NOMO-1 treated with dmso at 0.1 percent for 144 hours (cell line): ENCODE results near the gene CD300E.

Source experiments
- DNase-seq: peaks from one replicate; lab custom pipeline; 2025; ENCODE audit not compliant: unreplicated experiment; lab: John Stamatoyannopoulos, UW

The CD300E gene, protein sequence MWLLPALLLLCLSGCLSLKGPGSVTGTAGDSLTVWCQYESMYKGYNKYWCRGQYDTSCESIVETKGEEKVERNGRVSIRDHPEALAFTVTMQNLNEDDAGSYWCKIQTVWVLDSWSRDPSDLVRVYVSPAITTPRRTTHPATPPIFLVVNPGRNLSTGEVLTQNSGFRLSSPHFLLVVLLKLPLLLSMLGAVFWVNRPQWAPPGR

DNA sequence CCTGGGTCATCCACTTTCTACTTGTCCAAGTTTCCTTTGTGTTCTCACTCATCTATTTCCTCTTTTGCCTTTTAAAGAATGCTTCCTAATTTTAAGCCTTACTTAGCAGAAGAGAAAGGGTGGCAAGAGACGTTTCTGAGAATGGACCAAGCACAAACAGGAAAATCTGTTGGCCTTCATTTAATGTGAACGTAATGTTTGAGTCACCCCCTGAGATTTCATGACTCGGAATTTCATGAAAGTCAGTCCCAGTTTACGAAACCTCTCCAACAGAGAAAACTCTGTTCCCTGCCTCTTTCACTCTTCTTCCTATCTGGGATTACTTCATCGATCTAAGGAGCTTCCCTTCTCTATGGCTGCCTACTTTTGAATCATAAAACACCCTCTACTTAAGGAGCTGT is at the start of gene CD300E:
CD300E (minus strand) TSS at position 46 of the 401 bp plus-strand sequence. CDS start 117 bp downstream, outside the sequence.
- peak; percentile 33 for DNase-seq

DNA sequence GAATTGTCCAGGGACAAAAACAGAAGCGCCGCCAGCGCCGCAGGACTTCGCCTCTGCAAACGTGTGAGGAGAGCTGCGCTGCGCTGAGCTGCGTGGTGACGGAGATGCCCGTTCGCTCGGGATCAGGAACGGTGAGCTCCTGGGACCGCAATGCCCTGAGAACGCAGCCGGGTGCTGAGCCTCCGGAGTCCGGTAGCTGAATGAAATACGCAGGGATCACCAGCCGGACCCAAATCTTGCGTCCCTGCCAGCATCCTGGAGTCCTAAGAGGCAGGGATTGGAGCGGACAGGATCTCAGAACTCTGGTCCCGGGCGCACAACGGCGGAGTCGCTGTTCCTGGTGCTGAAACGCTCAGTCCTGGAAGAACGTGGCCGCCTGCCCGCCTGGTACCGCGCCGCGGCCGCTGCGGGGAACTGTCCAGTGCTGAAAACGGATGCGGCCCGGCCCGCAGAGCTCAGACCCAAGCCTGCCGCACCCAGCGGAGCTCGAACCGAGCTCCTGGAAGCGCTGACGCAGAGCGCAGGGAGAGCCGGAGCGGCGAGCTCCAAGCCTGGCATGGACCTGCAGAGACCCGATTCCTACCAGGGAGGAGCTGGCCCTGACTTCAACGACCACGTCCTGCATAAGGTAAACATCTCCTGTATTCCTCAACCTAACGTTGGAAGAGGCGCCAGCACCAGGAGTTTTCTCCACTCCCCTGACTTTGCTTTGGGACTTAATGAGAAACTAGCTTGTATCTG is 47.7 kb upstream of the CD300E start:
- peak; percentile 75 for DNase-seq

DNA sequence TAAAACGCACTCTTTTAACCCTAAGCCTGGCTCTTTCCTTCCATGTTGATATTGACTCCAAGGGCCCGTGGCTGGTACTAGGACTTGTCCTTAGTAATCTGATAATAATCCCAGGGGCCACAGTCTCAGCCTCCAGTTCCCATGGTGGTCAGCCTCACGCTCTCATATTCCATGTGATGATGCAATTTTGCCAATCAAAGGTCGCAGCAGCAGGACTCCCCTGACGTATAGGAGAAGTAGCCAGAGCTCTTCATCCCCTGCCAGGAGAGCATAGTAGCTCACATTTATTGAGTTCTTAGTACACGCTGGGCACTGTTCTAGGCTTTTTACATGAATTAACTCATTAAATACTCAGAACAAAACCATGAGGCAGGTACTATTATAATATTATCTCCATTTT is 46.8 kb upstream of the CD300E start:
- DNase-seq, result no peak

DNA sequence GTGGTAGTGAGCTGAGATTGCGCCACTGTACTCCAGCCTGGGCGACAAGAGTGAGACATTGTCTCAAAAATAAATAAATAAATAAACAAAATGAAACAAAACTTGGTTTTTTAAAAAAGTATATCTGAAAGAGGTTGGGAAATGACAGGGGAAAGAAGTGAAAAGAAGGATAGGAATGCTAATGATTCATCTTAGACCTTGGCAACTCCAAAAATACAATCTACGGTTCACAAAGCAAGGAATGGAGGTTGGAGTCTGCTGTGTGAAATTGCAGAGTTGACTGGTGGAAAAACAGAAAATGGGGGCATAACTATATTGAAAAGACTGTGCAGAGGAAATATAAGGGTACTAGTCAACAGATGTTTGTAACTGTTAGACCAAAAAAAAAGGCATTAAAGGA is 40.0 kb upstream of the CD300E start:
- DNase-seq, result no peak

DNA sequence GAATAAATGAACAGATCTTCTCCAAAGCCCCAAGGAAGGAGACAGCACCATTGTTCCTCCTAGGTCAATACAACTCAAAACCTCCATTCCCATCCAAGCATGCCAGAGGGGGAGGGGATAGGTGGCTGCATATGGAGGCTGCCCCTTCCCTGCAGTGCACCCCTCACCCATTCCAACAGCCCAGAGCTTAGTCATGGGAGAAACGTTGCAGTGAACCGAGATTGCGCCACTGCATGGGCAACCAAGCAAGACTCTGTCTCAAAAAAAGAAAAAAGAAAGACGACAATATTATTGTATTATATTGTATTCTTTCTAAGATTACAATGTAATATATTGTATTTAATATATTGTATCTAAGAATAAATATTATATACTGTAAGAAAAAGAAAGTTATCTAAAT is 36.4 kb upstream of the CD300E start:
- DNase-seq, result no peak

DNA sequence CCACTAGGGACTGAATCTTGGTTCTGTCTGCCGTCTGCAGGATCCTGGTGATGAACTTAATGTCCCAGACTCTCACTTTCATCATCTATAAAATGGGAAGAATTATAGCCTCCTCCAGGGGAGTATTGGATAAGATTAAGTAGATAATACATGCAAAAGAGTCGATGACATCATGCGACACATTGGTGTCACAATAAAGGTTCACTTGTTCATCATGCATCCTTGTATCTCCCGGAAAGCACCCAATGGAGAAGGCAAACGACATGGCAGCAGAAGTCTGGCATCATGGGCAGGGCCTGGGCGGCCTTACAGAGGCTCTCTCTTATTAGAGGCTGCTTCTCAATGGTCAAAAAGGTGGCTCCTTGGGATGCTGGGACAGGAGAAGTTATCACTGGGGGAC is 35.1 kb upstream of the CD300E start:
- DNase-seq, result no peak

DNA sequence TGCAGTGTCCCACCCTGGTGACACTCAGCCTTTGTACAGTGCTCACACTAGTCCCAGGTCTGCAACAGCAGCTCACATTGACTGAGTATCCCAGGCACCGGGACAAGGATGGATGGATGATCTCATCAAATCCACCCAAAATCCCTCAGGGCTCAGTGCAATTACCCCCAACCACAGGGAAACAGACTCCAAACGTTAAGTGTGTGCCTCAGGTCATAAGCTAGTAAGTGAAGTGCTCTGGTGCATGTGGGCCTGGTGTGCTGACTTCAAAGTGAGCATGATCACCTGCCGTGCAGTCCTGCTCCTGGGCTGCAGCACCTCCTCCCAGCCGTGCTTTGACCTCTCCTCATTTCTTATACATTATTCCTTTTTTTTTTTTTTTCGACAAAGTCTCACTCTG is 31.2 kb upstream of the CD300E start:
- no peak for DNase-seq

DNA sequence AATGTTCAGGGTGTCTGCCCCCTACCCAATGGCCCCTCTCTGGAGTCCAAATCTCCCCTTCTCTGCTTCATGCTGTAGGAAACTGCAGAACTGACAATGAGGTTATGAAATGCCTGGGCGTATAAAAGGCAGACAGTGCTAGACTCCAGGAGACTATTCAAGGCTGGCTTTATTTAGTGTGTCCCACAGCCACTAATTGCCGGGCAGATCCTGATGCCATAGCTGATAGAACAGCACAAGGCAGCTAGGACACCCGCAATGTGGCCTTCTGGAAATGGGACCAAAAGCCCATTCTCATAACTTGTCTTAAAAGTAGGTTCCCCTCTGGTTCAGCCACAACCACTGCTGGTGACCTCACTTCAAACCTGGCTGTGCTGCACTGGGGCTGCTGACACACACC is 28.5 kb upstream of the CD300E start:
- DNase-seq, result no peak

DNA sequence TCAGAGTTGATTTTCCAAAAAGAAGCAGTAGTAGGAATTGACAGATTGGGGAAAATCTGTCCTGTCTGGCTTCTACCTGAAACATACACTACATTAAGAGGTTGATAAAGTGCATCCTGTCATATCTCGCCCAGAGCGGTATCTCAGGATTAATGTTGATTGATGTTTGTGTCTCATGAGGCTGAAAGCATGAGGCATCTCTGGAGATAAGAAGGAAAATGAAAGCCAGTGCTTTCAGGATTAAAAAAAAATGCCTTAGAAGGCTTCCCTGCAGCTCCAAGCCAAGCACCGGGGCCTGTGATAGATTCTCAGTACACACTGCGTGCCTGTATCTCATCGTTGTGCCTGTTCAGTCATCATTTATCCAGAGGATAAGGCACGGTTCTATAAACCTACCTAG is 26.4 kb upstream of the CD300E start:
- DNase-seq, result no peak

DNA sequence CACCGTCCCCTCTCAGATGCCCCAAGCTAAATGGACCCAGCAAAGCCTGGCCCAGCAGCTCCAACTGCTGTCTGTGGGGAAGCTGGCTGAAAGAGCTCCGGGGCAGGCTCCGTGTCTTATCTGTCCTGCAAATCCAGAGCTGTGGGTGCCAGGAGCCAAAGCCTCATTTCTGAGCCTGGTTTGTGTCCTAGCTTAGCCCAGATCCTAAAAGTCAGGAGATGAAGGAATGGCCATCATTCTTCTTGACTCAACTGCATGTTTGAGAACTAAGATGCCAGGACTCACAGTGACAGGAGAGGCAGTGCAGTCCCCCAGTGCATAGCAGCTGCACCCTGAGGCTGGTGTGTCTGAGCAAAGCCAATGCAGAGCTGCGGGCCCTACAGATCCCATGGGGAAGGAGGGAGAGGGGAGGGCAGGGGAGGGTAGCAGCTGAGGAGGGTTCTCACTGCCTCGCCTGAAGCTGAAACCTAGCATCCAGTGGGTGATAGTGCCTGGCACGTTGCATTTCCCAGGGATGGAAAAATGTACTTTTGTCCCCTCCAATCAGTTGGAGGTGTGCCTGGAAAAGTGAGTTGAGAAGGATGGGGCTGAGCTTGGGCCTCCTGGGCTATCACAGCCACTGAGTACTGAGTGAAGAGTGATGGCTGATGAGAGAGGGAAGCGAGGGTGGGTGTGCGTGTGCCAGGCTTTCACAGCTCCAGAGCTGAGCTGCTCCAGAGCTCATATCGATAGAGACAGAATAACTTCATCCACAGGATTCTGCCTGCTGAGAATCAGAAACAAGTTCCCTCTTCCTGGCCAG is 24.5 kb upstream of the CD300E start:
- no peak for DNase-seq

DNA sequence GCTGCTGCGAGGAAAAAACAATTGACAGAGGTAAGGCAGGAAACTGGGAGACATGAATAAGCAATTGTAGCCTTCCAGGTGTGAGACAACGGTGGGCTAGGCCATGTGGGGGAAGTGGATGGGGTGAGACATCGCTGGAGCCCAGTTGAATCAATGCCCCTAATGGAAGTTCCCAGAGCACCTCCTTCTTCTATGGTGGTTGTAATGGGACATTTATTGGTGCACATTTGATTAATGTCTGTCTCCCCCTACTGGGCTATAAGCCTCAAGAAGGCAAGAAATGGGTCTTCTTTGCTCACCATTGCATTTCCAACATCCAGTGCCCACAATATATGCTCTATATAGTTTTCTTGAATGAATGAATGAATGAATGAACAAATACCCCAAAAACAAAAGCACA is 22.7 kb upstream of the CD300E start:
- DNase-seq, result peak; percentile 21

DNA sequence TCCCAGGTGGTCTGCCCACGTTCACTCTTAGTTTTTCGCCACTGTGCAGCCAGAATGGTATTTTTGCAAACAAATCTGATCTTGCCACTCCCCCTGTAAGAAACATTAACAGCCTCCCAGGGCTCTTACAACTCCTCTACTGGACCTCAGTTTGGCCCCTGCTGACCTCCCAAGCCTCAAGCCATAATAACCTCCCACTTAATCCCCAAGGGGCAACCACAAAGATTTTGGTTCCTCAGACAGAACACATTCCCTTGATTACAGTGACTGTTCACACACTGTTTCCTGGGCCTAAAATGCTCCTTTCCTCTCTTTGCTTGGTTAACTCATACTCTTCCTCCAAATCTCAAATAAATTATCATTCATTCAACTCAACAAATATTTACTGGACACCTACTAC is 21.5 kb upstream of the CD300E start:
- DNase-seq, result no peak

DNA sequence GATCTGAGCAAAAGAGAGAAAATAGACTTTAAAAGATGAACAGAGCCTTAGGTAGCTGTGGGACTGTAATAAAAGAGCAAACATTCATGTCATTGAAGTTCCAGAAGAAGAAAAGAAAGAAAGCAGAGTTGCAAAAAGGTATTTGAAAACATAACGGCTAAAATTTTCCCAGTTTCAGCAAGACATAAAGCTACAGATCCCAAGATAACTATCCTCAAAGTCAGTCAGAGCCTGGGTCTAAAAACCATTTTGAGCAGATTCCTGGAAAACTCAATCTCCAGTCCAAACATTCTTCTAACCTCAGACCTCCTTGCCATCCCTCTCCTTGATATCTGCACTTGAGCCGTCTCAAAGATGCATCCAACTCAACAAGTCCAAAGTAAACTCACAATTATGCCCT is 20.9 kb upstream of the CD300E start:
- no peak for DNase-seq

DNA sequence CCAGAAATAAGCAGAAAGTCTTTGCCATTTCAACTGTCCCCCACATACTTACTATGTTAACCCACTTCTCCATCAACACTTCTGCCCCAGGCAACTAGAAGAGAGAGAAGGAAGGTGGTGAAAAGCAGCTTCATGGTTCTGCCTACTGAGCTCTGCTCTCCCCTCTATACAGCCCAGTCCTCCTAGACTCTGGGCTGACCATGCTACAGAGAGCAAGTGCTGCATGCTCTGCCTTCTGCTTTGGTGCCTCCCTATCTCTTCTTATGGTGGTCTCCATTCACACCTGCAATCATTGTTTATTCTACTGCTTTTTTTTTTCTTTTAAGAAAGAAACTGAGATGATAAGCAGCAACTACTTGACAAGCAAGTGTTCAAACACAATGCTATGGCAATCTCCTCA is 20.3 kb upstream of the CD300E start:
- DNase-seq, result no peak

DNA sequence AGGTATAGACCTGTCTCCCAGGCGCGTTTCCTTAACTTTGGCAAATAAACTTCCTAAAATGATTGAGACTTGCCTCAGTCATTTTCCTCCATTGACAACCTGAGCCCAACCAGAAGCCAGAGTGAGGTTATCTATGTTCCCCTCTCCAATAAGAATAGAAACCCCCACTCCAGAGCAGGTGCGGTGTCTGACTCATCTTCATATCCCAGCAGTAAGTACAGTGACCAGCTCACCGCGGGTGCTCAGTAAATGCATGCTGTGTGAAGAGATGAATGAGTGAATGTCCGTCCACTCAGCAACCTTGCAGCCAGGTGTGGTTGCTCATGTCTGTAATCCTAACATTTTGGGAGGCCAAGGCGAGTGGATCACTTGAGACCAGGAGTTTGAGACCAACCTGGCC is 19.5 kb upstream of the CD300E start:
- DNase-seq, result no peak

DNA sequence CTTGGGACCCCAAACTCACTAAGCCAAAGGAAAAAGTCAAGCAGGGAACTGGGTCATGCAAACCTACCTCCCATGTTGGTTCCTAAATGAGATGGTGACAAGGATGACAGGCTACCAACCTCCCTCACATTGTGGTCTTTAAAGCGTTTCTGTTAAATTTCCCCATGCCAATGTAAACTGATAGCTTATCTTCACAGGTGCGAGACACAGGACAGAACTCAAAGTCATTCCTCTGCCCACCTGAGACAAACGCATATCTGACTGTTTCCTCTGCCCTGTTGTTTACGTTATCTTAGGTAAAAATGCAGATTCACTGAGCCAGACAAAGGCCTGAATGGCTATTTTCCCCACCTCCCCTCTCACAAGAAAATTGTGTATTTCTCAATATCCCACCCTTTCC is 19.0 kb upstream of the CD300E start:
- DNase-seq, result no peak

DNA sequence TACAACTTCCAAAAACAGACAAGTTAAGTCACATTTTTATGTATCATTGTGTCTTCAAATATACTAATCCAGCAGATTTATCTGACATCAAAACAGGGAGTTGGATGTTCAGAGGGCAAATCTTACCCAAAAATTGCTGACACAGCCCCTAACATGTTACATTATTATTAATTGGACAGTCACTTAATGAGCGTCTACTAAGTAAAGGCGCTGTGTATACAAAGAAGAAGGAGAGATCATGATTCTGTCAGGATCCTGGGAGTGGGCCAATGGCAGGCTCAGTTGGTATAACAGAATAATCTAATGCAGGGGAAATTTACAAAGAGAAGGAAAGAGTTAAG is 18.4 kb upstream of the CD300E start:
- DNase-seq, result no peak

DNA sequence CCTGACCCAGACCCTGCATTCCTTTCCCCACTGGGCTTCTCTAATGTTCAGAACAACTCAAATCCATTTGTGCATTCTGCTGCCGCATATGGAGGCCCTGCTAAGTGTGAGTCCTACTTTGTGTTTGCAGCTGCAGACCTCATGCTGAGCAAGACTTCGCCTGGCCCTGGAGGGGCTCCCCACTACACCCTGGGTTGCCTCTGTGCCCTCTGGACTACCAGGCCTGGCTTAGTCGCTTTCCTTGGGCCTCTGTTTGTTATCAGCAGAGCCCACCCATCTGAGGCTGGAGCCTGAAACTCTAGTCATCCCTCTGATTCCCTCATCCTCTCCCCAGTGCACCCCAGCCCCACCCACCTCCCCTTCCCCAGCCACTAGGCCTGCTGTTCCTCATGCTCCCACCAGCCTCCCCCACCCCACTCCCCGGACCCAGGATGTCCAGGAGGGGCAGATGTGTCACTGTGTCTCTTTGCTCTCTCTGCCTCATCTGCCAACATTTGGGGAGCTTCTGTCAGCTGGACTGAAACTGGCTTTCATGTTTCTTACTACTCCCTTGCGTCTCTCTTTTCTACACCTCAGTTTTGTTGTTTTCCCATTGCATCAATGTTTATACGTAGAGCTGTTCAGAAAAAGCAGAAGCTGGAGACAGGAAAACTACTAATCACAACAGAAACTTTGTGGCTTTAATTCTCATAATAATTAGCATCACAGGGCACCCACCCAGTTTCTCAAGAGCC is 17.9 kb upstream of the CD300E start:
- peak; percentile 64 for DNase-seq

DNA sequence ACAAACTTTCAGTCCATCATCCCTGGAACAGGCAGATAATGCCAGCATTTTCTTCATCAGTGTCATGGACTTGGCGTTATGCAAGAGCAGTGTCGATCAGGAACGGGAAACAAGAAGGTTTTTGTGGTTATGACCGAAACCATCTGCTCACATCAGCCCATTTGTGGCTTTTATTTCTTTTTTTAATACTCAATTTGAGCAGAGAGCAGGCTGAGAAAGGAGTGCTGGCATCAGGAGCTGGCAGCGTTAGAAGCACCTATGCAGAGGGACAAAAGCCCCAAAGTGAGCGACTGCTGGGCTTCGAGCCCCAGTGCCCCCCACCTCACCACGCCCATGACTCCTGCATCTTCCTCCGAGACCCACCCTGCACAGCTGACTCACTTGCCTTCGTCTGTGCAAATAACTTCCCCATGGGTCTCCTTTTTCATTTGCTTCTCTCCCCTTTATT is 16.2 kb upstream of the CD300E start:
- peak; percentile 87 for DNase-seq

DNA sequence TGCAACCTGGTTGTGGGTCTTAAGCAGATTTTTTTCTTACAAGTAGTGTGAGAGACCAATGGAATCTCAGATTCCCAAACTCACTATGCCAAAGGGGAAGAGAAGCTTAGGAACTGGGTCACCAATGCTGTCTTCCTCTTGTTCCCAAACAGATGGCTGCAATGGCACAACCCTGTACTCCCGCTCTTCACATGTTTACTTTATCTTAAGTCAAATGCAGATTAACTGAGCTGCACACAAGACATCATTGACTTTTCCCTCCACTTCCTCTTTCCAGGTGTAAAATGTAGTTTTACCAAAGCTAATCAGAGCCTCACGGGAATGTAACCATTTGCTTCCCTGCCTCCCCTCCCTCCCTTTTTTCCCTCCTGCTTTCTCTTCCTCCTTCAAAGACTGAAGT is 14.4 kb upstream of the CD300E start:
- no peak for DNase-seq

DNA sequence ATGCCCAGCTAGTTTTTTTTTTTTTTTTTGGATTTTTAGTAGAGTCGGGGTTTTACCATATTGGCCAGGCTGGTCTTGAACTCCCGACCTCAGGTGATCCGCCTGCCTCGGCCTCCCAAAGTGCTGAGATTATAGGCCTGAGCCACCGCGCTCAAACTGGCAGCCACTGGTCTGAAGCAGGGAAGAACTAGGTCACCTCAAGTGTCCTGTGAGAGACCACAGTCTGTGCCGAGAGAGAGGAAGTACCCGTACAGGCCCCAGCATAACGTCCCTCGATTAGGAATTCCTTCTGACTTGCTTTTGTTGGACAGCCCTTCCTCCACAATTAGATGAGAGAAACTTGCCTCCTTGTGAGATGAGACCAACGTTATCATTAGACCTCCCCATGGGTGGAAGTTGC is 13.7 kb upstream of the CD300E start:
- DNase-seq, result peak; percentile 57
